HuH-7 (cell line): ENCODE data around the gene YPEL3.

Source experiments
- DNase-seq: peaks from one replicate; pipeline ENCODE4 v3.0.0; 2011; ENCODE audit warnings: low spot score

YPEL3 gene

DNA sequence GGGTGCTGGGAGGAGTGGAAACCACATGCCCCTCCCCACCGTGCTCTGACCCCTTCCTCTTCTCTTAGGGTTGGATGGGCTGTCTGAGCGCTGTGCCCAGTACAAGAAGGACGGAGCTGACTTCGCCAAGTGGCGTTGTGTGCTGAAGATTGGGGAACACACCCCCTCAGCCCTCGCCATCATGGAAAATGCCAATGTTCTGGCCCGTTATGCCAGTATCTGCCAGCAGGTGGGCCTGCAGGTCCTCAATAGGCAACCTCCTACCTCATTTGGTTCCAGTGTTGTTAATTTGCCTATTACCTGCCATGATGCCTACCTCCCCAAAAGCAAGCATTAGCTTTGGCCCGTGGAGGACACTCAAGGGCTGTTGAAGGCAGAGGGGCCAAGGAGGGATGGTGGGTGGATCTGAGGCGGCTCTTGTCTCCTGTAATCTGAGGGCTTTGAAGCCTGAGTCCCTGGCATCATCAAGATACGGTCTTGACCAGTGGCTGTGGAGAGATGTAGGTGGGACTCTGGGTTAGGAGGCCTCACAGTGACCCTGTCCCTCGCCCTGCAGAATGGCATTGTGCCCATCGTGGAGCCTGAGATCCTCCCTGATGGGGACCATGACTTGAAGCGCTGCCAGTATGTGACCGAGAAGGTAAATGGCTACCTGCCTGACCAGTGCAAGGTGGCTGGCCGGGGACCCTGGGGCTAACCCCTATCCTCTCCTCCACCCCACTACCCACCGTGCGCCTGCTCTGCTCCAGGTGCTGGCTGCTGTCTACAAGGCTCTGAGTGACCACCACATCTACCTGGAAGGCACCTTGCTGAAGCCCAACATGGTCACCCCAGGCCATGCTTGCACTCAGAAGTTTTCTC is 27.0 kb downstream of the YPEL3 start:
- DNase-seq = no peak

DNA sequence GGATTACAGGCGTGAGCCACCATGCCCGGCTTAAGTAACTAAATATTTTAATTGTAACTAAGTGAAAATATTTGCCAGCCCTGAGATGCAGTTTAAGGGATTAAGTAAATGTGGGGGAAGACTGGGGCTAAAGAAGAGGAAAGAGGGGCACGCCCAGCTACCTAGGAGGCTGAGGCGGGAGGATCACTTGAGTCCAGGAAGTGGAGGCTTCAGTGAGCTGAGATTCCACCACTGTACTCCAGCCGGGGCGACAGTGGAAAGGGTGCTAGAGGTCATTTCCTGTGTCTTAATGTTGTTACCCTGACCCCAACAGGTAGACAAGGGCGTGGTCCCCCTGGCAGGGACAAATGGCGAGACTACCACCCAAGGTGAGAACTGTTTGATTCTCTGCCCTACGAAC is 27.7 kb downstream of the YPEL3 start:
- DNase-seq = no peak

DNA sequence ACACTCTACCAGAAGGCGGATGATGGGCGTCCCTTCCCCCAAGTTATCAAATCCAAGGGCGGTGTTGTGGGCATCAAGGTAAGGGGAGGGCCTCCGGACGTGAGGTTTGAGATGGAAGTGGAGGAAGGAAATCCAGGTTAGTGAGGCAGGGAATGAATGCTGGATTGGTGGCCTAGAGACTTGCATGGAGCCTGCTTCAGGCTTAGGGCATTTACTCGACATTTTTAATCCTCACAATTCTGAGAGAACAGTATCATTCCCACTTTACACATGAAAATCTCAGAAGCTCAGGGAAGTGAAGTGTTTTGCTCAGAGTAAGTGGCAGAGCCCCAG is 28.5 kb downstream of the YPEL3 start:
- no peak for DNase-seq

DNA sequence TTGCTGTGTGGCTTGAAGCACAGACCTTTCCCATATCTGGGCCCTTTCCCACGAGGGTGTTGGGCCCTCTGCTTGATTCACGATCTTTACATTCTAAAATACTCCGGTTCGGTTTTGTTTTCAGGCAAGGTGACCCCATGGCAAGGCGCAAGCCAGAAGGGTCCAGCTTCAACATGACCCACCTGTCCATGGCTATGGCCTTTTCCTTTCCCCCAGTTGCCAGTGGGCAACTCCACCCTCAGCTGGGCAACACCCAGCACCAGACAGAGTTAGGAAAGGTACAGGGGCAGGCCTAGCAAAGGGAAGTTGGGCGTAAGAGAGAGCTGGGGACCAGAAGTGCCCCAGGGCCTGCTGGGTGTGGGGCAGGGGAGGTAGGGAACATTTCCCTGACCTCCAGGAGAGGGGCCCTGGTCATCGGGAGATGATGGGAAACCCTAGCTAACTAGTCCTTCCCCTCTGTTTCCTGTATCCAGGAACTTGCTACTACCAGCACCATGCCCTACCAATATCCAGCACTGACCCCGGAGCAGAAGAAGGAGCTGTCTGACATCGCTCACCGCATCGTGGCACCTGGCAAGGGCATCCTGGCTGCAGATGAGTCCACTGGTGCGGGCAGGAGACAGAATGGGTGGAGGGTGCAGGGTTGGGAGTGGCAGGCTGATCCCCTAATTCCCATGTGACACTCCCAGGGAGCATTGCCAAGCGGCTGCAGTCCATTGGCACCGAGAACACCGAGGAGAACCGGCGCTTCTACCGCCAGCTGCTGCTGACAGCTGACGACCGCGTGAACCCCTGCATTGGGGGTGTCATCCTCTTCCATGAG is 29.0 kb downstream of the YPEL3 start:
- DNase-seq = no peak

DNA sequence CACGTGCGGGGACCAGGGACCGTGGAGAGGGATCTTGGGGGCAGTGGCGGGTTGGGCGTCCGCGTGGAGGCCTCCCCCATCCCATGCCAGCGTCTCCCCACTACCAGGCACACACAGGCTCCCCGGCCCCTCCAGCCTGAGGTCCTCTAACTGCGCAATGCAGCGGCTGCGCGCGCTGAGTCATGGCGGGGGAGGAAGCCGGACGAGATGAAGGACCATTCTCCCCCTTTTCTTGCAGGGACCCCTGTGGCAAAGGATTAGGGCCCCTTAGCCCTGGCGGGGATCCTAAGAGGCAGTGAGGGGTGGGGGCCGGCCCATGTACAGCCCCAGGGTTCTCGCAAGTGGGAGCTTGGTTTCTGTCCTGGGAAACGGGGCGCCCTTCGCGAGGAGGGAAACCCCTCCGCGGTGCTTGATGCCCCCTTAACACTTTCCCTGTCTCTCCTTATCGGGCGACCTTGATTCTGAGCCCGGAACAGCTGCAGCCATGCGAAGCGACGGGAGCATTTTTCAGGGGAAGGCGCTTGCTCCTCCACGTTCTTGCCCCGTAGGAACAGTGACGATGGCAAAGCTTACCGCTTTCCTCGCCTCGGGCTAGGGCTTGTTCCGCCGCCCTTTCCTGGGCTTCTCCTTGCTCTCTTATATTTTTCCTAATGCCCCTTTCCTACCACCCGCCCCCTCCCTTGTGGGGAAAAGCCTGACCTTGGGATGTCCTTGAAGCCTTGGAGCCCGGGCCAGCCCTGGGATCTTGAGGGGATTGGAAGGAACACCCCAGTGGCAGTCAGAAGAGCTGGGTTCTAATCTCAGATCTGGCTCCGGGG is 29.9 kb downstream of the YPEL3 start:
- DNase-seq = no peak

DNA sequence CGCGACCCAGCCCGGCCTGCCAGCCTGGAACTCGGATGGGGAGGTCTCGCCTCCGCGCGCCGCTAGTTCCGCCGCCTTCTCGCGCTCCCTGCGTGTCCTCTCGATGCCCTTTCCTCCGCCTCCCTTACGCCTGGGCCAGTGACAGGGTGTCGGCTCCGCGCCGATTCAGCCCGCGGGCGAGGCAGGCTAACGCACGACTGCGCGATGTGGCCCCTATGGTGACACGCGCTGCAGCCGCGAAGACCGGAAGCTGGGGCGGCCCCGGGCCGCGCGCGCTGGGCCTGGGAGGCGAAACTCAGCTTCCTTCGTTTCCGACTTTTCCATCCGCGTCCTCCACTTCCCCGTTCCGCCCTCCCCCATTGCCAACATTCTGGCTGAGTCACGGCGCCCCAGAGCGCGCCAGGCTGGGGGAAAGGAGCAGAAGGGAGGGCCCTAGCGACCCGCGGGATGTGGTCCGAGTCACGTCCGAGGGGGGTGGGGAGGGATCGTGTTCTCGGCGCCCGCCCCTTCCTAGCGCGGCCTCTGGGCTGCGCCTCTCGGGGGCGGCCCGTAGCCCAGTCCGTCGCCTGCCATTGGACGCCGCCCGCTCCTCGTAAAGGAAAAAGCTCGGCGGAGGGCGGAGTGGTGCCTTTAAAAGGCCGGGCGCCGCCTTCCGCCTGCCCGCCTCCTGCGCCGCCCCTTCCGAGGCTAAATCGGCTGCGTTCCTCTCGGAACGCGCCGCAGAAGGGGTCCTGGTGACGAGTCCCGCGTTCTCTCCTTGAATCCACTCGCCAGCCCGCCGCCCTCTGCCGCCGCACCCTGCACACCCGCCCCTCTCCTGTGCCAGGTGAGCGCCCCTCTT is 30.7 kb downstream of the YPEL3 start, which contains the start of gene ALDOA:
TSS of gene ALDOA (plus strand) at position 659 of the 841 bp plus-strand sequence. CDS start 1,138 bp downstream, outside the sequence.
- peak; percentile 93 for DNase-seq

DNA sequence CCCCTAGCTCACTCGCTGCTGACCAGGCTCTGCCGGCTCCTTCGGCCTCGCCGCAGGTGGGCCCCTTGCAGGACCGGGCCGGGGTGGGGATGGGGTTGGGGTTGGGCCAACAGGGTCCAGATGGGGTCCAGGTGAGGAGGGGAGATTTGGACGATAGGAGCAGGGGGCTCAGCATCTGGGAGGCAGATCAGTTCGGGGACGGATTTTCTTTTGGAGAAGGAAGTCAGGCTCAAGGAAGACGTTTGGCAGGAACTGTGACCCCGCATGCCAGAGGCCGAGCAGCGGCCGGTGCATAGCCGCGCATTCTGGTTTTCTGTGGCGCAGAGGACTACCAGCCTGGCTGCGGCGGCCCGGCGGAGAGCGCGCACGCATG is 31.3 kb downstream of the YPEL3 start:
- DNase-seq = no peak

DNA sequence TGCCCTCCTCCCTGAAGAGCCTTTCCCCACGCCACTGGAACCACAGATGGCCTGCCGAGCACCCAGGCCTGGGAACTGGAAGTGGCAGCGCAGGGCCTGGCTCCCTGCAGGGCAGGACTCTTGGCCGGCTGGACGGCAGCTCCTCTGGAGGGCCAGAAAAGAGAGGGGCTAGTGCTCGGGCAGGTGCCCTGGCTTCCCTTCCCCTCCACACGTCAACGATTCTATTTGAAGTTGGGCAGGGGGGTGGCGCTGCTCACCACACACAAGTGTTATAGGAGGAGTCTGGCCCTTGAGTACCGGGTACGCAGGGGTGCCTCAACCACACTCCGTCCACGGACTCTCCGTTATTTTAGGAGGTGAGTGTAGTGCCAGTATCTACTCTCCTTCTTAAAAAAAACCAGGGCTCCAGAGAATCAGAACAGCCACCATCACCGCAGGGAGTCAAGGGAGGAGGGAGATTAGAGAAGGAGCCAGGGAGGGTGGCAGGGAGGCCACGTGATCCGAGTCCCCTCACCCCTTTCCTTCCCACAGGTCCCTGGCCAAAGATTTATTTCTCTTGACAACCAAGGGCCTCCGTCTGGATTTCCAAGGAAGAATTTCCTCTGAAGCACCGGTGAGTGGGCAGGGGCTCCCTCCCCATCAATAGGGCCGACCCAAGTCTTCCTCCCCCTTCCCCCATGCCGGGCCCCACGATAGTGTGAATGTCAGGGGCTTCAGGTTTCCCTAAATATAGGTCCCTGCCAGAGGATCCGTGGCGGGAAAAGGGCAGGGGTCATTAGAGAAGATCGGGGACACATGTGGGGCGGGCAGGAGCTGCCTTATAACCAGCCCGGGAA is 31.9 kb downstream of the YPEL3 start:
- peak; percentile 74 for DNase-seq

DNA sequence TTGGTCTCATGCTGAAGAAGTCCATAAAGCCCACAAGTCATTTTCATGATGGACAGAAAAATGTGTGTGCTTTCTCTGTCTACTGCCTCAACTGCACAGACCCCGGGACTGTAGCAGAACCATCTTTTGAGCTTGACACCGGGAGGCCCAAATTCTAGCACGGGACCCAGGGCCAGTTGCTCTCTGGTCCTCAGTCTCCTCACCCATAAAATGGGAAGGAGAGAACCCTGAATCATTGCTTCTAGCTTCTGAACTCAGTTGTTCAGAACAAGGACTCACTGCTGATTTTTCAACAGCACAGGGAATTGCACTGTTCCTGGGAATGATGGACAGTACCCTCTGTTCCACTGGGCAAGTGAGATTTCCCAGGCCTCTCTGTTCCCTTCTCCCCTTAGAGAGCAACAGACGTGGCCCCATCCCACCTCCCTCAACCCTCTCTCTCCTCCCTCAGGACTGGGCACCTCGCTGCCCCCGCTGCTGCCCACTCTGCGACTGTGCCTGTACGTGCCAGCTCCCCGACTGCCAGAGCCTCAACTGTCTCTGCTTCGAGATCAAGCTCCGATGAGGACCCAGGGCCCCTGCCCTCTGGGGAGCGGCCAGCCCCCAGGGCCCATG is 32.6 kb downstream of the YPEL3 start:
- no peak for DNase-seq

DNA sequence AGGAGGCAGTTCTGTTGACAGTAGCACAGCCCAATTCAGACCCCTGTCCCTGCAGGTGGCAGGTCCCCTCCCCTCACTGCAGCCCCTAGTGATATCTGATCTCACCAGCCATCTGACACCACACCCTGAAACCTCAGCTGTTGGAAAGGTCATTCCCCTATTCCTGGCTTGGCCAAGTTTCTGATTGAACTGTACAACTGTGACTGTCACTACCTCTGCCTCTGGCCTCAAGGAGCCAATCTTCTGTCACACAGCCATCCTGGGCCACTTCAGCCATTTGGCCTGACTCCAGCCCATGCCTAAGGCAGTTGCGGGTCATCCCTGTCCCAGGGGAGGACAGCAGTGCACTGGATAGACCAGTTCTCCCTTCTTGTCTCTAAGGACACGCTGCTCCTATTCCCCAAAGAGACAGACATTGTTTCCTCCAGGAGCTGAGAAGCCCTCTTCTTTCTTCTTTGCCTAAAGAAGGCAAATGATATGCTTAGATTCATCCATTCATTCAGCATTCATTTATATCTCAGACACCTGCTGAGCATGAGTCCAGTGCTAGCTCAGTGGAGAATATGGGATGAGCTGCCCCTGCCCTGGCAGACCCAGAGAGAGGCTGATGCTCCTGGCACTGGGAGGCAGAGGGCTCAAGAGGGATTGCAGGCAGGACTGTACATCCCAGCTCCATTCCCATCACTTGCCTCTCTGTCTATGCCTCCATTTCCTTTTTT is 35.0 kb downstream of the YPEL3 start:
- no peak for DNase-seq

DNA sequence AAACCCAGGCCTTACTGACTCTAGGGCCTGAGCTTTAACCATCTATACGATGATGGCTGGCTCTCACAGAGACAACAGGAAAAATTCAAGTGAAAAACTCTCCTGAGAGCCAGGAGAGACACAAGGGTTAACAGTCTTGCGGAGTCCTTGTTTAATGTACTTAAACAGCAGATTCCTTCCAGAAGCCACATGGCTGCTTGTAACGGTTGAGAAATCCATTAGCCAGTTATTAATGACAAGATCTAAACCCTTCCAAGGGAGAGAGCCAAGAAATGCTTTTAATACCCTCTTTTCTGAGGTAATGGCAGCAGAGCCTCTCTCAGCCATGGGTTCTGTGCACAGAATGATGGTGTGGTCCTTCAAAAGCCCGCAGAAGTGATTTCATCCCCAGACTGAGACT is 35.7 kb downstream of the YPEL3 start:
- DNase-seq = no peak

DNA sequence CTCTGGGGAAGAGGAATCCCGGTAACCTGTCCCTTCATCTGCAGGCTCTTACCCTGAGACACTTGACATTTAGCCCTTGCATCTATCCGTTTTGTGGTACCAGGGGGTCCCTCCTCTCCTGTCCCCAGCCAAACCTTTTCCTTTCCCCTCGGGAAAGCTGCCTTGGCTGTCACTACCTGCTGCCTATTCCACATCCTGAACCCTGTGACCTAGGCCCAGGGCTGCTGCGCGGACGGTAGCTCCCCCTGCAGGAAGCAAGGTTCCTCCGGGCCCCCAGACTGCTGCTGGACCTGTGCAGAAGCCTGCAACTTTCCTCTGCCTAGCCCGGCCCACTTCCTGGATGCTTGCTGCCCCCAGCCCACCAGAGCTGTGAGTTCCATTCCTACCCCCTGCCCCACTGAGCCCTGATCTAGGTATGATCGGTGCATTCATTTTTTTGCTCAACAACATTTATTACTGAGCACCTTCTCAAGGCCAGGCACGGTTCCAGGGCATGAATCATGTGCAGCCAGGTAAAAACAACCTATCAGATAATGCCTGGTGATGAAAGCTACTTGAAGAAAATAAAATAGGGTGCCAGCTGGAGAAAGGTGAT is 41.0 kb downstream of the YPEL3 start:
- peak; percentile 94 for DNase-seq

DNA sequence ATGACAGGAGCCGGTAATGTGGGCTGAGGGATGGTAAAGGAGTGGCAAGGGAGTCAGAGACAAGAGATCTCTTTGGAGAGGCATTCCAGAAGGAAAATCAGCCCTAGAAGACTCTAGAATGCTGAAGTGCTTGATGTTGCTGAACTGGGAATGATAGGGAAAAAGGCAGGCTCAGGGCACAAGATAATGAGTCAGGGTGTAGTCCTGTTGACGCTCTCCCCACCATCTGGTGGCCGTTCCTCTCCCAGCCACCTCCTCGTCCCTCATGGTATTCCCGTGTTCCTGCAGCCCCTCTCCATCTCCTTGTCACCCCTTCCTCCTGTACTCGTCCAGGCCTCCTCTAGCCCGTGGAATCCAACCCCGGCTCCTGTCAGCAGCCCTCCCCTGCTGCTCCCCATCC is 41.6 kb downstream of the YPEL3 start:
- no peak for DNase-seq

DNA sequence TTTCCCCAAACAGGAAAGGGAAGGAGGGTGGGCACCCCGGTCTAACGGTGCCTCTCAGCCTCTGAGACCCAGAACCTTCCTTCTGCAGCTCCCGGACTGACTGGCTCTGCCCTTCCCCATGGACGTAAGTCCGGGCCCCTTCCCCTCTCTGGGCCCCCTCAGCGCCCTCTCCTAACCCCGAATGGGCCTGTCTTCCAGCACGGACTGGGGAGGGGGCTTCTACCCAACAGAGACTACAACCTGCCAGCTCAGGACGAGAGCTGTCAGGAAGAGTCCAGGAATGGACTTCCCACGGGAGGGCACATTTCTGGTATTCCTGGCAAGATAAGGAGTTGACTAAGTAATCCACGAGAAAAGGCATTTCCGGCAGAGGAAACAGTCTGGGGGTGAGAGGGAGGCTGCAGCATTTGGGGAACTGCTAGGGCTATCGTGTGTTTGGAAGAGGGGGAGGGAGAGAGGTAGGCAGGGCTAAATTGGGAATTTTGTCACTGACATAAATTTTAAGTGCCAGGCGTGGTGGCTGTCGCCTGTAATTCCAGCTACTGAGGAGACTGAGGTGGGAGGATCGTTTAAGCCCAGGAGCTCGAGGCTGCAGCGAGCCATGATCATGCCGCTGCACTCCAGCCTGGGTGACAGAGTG is 42.5 kb downstream of the YPEL3 start:
- DNase-seq = no peak

DNA sequence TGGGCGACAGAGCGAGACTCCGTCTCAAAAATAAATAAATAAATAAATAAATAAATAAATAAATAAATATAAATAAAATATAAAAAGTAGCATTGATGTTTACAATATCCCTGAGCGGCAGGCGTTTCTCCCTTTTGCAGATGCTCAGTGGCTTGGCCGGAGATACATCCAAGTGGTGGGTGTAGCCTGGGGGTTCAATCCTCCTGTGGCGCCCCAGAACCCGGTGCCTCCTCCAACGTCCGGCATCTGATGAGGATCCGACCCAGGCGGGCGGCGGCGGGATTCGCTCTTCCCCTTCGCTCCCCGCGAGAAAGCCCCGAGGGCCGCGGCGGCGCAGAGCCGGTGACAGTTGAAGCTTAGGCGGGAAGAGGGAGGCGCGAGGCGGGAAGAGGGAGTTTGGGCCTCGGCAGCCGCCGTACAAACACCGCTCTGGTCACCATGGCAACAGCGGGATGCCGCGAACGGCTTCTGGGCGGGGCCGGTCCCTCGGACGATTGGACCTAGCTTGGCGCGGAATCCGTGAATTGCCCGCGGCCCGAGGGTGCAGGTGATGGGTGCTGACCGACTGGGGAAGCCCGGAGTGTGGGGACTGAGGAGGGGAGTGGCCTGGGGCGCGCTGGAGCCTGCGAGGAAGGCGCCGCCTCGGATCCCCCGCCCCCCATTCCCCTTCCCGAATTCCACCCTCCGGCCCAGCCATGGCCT is 43.2 kb downstream of the YPEL3 start:
- DNase-seq = peak; percentile 91

DNA sequence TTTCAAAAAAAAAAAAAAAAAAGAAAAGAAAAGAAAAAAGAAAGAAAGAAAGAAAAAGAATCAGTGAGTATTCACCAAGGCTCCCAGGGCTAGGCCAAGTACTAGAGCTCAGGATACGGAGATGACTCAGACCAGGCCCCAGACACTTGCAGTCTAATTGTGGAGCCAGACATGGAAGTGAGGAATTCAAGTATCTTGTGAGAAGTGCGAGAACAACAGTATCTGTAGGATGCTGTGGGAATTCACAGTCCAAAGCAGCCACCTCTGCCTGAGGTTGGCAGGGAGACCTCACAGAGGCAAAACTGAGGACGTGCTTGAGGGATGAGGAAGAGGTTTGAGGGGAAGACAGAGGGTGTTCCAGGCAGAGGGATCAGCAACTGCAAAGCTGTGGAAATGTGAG is 44.5 kb downstream of the YPEL3 start:
- no peak for DNase-seq

DNA sequence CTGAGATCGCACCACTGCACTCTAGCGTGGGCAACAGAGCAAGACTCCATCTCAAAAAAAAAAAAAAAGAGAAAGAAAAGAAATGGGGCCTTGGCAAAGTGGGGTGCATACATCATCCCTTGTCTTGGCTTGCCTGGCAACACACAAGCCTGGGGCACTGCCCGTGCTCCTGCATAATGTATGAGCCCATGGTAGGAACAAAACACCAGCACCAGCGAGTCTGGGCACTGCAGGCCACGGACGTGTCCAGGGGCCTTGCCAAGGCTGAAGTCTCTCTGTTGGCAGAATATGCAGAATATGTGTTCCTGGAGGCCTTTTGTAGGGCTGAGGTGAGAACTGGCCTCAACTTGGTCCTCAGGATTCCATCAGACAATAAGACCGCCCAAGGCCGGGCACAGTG is 46.1 kb downstream of the YPEL3 start:
- no peak for DNase-seq

DNA sequence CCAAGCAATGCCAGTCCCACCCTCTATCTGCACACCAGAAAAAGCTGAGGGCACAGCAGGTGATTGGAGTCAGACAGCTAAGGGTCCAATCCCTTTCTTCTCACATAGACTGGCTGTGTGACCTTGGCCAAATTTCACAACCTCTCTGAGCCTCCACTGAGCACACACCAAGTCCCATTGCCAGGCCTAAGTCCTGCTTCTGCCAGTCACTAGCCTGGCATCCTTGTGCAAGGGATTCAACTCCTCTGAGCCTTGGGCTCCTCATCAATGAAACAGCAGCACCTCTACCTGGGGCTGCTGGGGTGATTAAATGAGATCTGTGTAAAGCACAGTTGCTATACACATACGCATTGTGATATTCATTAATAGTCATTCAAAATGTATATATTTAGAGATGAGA is 49.4 kb downstream of the YPEL3 start:
- DNase-seq = no peak
